Measurements from ENCODE around the gene CDPF1.
"Not testable (repeated sequence)": the region's sequence is repeated elsewhere in the genome, so short reads cannot be mapped to it uniquely, and the experiment has no call there.

Gene CDPF1

GRCh38 chr22:46281866-46282678 lies 32.0 kb upstream of the CDPF1 start:
- no peak for DNase-seq (ENCODE audit: extremely low read depth in 1 of 2, low read depth in 1 of 2)

- DNase-seq (ENCODE audit: extremely low read depth in 1 of 2, low read depth in 1 of 2): no peak
Observed at GRCh38 chr22:46280999-46281623, 31.0 kb upstream of the CDPF1 start.

- DNase-seq (ENCODE audit: extremely low read depth in 1 of 2, low read depth in 1 of 2): no peak
Observed at GRCh38 chr22:46280063-46280817, 30.1 kb upstream of the CDPF1 start.

- no peak for DNase-seq (ENCODE audit: extremely low read depth in 1 of 2, low read depth in 1 of 2)
Observed at GRCh38 chr22:46278656-46279645, 28.9 kb upstream of the CDPF1 start.

GRCh38 chr22:46276563-46276962 lies 26.5 kb upstream of the CDPF1 start:
- DNase-seq (ENCODE audit: extremely low read depth in 1 of 2, low read depth in 1 of 2): no peak

GRCh38 chr22:46275455-46276122 lies 25.5 kb upstream of the CDPF1 start:
- DNase-seq (ENCODE audit: extremely low read depth in 1 of 2, low read depth in 1 of 2): no peak

GRCh38 chr22:46274381-46274780 lies 24.3 kb upstream of the CDPF1 start:
- no peak for DNase-seq (ENCODE audit: extremely low read depth in 1 of 2, low read depth in 1 of 2)

- DNase-seq (ENCODE audit: extremely low read depth in 1 of 2, low read depth in 1 of 2): no peak
Observed at GRCh38 chr22:46273432-46274148, 23.5 kb upstream of the CDPF1 start.

GRCh38 chr22:46272762-46273431 lies 22.8 kb upstream of the CDPF1 start:
- DNase-seq (ENCODE audit: extremely low read depth in 1 of 2, low read depth in 1 of 2): no peak

GRCh38 chr22:46272196-46272595 lies 22.1 kb upstream of the CDPF1 start:
- DNase-seq (ENCODE audit: extremely low read depth in 1 of 2, low read depth in 1 of 2): no peak

- no peak for DNase-seq (ENCODE audit: extremely low read depth in 1 of 2, low read depth in 1 of 2)
Observed at GRCh38 chr22:46269564-46269963, 19.5 kb upstream of the CDPF1 start.

- peak in 1 of 2 donors; percentile 27 for DNase-seq (ENCODE audit: extremely low read depth in 1 of 2, low read depth in 1 of 2)
Observed at GRCh38 chr22:46267431-46268279, 17.6 kb upstream of the CDPF1 start, which contains the start of gene TTC38. TTC38 (plus strand) TSS chr22:46268008; CDS start chr22:46268040, 32 bp downstream.

- not testable (repeated sequence) for DNase-seq (ENCODE audit: extremely low read depth in 1 of 2, low read depth in 1 of 2)
Observed at GRCh38 chr22:46265627-46266026, 15.5 kb upstream of the CDPF1 start.

GRCh38 chr22:46264520-46264919 lies 14.4 kb upstream of the CDPF1 start:
- not testable (repeated sequence) for DNase-seq (ENCODE audit: extremely low read depth in 1 of 2, low read depth in 1 of 2)

GRCh38 chr22:46263216-46263590 lies 13.1 kb upstream of the CDPF1 start, which contains the start of gene PKDREJ:
PKDREJ (minus strand) TSS chr22:46263343; CDS start chr22:46263322, 21 bp downstream.
- no peak for DNase-seq (ENCODE audit: extremely low read depth in 1 of 2, low read depth in 1 of 2)

- no peak for DNase-seq (ENCODE audit: extremely low read depth in 1 of 2, low read depth in 1 of 2)
Observed at GRCh38 chr22:46262449-46263215, 12.5 kb upstream of the CDPF1 start.

GRCh38 chr22:46260038-46260437 lies 9.9 kb upstream of the CDPF1 start:
- DNase-seq (ENCODE audit: extremely low read depth in 1 of 2, low read depth in 1 of 2): no peak
